GM12875 (cell line): ENCODE measurements around the gene GREB1.

Source experiments
- H3K4me3 ChIP-seq: one replicate; pipeline ENCODE4 v1.5.1; 2011; ENCODE audit warnings: low read depth, low read length, control low read depth
- TF ChIP-seq, protein P1 (sequence below): IDR thresholded peaks from 2 replicates; pipeline ENCODE4 v1.5.1; 2011; ENCODE audit warnings: low read depth, mild to moderate bottlenecking, control low read depth, inconsistent platforms, low read length, moderate library complexity, borderline replicate concordance; ENCODE audit not compliant: insufficient read depth

GREB1 gene

DNA sequence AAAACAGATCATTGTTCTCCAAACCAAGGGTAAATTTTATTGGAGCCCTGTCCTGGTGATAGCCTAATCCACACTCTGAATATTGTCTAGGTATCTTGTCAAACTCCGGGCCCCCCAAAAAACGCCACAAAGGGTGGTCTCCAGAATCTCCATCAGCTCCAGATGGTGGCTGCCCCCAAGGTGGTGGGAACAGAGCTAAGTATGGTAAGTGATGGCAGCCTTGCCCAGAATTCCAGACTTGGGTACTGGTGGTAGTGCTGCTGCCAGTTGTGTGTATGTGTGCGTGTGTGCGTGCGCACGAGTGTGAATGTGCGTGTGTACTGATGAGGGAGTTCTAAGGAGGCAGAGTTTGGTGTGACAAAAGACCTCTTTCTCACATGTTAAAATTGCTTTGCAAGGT lies 51.2 kb downstream of the GREB1 start:
- TF ChIP-seq, protein P1, sequence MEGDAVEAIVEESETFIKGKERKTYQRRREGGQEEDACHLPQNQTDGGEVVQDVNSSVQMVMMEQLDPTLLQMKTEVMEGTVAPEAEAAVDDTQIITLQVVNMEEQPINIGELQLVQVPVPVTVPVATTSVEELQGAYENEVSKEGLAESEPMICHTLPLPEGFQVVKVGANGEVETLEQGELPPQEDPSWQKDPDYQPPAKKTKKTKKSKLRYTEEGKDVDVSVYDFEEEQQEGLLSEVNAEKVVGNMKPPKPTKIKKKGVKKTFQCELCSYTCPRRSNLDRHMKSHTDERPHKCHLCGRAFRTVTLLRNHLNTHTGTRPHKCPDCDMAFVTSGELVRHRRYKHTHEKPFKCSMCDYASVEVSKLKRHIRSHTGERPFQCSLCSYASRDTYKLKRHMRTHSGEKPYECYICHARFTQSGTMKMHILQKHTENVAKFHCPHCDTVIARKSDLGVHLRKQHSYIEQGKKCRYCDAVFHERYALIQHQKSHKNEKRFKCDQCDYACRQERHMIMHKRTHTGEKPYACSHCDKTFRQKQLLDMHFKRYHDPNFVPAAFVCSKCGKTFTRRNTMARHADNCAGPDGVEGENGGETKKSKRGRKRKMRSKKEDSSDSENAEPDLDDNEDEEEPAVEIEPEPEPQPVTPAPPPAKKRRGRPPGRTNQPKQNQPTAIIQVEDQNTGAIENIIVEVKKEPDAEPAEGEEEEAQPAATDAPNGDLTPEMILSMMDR, result no peak
- no peak overlapping the region for H3K4me3 ChIP-seq

DNA sequence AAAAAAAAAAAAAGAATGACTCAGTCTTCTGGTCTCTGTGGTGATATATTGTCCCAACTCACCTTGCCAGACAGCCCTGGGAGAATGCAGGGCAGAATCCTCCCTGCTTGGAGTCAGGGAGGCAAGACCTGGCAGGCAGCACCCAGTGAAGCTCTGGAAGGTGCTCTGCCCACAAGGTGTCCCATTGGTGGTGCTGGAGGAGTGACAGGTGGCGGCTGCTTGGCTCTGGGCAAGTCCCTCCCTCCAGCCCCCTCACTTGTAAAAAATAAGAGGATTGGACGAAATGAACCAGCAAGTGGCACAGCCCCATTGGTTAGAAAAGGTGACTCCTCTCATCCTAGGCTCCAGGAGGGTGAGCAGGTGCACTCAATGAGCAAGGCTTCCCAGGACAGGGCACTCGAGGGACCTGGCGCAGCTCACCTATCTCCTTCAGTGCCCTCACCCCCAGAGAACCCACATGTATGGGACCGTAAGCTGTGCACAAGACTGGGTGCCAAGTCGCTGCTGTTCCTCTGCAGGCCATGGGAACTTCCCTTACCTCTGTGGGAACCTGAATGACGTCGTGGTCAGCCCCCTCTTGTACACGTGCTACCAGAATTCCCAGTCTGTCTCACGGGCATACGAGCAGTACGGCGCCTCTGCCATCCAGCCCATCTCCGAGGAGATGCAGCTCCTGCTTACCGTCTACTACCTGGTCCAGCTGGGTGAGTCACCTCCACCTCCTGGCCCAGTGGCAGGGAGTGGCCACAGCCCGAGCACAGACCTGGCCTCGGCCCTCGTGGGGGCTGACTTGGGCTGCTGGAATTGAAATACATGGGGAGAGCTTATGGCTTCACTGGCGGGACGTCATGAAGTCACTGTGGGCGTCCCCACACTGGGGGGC lies 54.6 kb downstream of the GREB1 start:
- H3K4me3 ChIP-seq, result no peak overlapping the region
- TF ChIP-seq, protein P1, result no peak

DNA sequence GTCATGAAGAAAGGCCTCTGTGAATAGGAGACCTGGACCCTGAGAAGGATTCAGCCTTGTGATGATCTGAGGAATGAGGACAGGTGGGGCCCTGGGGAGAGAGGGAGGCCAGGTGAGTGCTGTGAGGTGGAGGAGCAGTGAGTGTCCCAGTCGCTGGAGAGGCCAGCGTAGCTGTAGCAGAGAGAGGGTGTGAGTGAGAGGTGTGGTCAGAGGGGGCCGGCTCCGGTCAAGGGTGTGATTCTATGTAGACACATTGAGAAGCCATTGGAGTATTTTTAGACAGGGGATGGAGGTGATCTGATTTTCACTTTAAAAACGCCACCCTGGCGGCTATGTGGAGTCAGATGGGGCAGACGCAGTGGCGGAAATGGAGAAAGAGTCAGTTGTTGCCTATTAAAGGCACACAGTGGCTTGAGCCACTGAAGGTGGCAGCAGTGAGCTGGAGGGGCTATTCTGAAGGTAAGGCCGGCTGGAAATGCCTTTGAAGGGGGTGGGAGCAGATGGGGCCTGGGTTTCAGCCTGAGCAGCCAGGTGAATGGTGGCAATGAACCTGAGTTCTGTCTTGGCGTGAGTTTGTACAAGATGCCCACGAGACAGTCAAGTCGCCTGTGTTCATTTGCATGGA lies 55.6 kb downstream of the GREB1 start:
- no peak overlapping the region for H3K4me3 ChIP-seq
- TF ChIP-seq, protein P1, result peak; percentile 33; the same call in 1 of the 2 replicates

DNA sequence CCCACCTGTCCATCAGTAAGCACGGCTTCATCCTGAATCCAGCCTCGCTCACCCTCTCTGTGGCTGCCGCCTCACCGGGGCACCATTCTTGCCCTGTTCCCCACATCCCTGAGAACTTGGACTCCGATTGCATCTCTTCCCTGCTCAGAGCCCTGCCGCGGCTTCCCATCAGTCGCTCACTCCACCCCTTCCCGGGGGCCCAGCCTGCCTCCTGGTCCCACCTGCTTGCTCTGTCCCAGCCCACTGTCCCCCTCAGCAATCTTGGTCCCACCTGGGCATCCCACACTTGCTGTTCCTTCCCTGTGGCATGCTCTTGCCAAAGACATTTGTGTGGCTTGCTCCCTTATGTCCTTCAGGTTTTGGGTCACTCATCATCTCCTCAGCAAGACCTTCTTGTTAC lies 56.3 kb downstream of the GREB1 start:
- TF ChIP-seq, protein P1, result no peak
- no peak overlapping the region for H3K4me3 ChIP-seq

DNA sequence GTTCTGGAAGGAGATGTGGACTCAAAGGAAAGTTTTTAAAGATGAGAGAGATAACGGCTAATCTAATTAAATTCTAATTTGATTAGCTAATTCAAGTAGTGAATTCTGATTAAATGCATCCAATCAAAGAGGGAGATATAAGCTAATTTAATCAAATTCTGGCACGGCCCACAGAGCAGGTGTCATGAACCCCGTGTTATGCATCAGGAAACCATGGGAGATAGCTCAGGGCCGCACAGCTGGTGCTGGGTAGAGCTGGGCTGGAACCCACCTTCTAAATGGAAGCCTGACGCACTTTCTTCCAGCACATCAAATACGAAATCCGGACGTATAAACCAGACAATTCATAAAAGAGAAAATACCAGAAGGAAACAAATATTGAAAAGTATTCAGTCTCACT lies 57.2 kb downstream of the GREB1 start:
- H3K4me3 ChIP-seq, result no peak overlapping the region
- TF ChIP-seq, protein P1, result no peak

DNA sequence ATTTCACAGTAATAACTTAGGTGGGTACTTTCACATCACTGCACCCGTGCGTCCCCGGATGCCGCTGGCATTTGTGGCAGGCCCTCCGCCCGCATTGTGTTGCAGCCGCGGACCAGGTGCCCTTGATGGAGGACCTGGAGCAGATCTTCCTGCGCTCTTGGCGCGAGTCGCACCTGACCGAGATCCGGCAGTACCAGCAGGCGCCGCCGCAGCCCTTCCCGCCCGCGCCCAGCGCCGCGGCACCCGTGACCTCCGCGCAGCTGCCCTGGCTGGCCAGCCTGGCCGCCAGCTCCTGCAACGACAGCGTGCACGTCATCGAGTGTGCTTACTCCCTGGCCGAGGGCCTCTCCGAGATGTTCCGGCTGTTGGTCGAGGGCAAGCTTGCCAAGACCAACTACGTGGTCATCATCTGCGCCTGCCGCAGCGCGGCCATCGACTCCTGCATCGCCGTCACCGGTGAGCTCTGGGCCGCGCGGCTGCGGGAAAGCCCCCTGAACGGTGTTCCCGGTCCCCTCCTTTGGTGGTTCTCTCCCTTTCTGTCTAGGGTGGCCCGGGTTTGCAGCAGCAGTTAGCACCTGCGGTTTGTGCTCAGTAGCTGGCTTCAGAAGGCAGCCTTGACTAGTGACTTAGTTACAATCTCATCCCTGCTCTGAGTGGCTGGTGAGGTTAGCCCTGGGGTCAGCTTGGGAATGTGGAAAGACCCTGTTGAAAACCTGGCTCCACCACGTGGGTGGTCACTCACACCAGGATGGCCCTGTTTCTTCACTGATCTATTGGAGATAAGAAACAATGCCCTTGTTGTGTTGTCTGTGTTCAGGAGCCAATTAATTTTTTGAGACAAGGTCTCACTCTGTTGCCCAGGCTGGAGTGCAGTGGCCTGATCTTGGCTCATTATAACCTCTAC lies 59.1 kb downstream of the GREB1 start:
- TF ChIP-seq, protein P1, result no peak
- H3K4me3 ChIP-seq, result no peak overlapping the region
